HepG2 (cell line): ENCODE results near the gene NEK6. TPM values are rescaled to one million over a fixed set of nuclear protein-coding genes. Genes with fewer than 3 reads are reported as not detected.

Experiments used
- ATAC-seq: fragments of 200-7000 bp; cut with Tn5 transposase; 3 replicates; pipeline ENCODE4 v1.9.1; 2020; ENCODE audit warnings: mild to moderate bottlenecking, moderate library complexity
- BruUV-seq: library from RNA; stranded (reverse); fragments of 400-500 nt; replicated peaks from 2 replicates; lab custom pipeline; 2021; lab: Mats Ljungman, UMichigan
- CTCF ChIA-PET: fragments of 300-600 bp; formaldehyde crosslinking; extraction: SDS; loops from one replicate; lab custom pipeline; 2021; ENCODE audit warnings: low total read pairs, inconsistent platforms, low intra/inter-chr PET ratio; lab: Yijun Ruan, JAX
- POLR2A ChIA-PET: fragments of 350-600 bp; sonication (Branson Sonifier 250); formaldehyde crosslinking; loops from one replicate; lab custom pipeline; 2020; ENCODE audit warnings: antibody characterized with exemption, inconsistent platforms; lab: Yijun Ruan, JAX
- DNase-seq: peaks from one replicate; pipeline ENCODE4 v3.0.0-alpha.2; 2015; ENCODE audit warnings: low spot score
- FAIRE-seq: peaks from 3 replicates; lab custom pipeline; 2011; peaks lifted over from hg19 to GRCh38; lab: Jason Lieb, UNC
- H2AFZ ChIP-seq: one replicate; pipeline ENCODE4 v1.6.1; 2011; ENCODE audit warnings: low read length, inconsistent platforms
- H3K27ac ChIP-seq: fragments of 300-600 bp; 3 replicates; pipeline ENCODE4 v1.8.0; 2011; ENCODE audit warnings: mixed run types, mild to moderate bottlenecking, mixed read lengths, low read length, inconsistent platforms; ENCODE audit not compliant: insufficient read depth; ENCODE audit errors: extremely low read length
- H3K27me3 ChIP-seq, 2 experiments: fragments of 200-600 bp in 1 of 2; 2 replicates in 1 of 2; 3 replicates in 1 of 2; pipeline versions ENCODE4 v1.6.0 to v1.8.0; 2011; ENCODE audit warnings: low read length in 2 of 2, mild to moderate bottlenecking in 2 of 2, moderate library complexity in 2 of 2, inconsistent platforms in 1 of 2; ENCODE audit not compliant: insufficient read depth in 2 of 2, control insufficient read depth in 1 of 2
- H3K36me3 ChIP-seq, 2 experiments: fragments of 200-600 bp in 1 of 2; replicated peaks in 1 of 2; 2 replicates in 1 of 2; 3 replicates in 1 of 2; pipeline versions ENCODE4 v1.5.1 to v1.8.0; 2011; ENCODE audit warnings: low read length in 2 of 2, inconsistent platforms in 1 of 2; ENCODE audit not compliant: insufficient read depth in 2 of 2, control insufficient read depth in 1 of 2
- H3K4me1 ChIP-seq: 2 replicates; pipeline ENCODE4 v1.5.1; 2012; ENCODE audit warnings: low read length, inconsistent platforms; ENCODE audit not compliant: insufficient read depth
- H3K4me2 ChIP-seq: 2 replicates; pipeline ENCODE4 v1.6.0; 2011; ENCODE audit warnings: low read depth, low read length, inconsistent platforms
- H3K4me3 ChIP-seq, 3 experiments: fragments of 200-600 bp in 1 of 3; sonication (generic), shearing (Covaris generic) in 1 of 3; replicated peaks in 1 of 3; 2 replicates each; pipeline ENCODE4 v1.5.1; 2011 to 2016; ENCODE audit warnings: low read length in 3 of 3, inconsistent platforms in 2 of 3, low read depth in 2 of 3, mild to moderate bottlenecking in 2 of 3, control low read depth in 1 of 3, mixed read lengths in 1 of 3; ENCODE audit not compliant: insufficient read depth in 1 of 3
- H3K79me2 ChIP-seq: one replicate; pipeline ENCODE4 v1.6.1; 2011; ENCODE audit warnings: low read length, inconsistent platforms; ENCODE audit not compliant: insufficient read depth
- H3K9ac ChIP-seq: 2 replicates; pipeline ENCODE4 v1.6.0; 2011; ENCODE audit warnings: mild to moderate bottlenecking, low read depth, low read length, inconsistent platforms; ENCODE audit not compliant: insufficient read depth
- H3K9me3 ChIP-seq: 2 replicates; pipeline ENCODE4 v1.5.1; 2012; ENCODE audit warnings: mild to moderate bottlenecking, low read length
- H4K20me1 ChIP-seq: 2 replicates; pipeline ENCODE4 v1.6.0; 2011; ENCODE audit warnings: inconsistent platforms, mild to moderate bottlenecking, low read length, moderate library complexity; ENCODE audit not compliant: insufficient read depth
- LCORL ChIP-seq, 2 experiments: fragments of 450-650 bp in 1 of 2; sonication (generic) in 1 of 2; formaldehyde crosslinking in 1 of 2; IDR thresholded peaks; 2 replicates each; pipeline versions ENCODE4 v1.5.0 to v1.6.1; 2017 to 2020; ENCODE audit warnings: antibody characterized with exemption in 1 of 2, missing genetic modification reagents in 1 of 2
- ZFX ChIP-seq: sonication (generic); formaldehyde crosslinking; IDR thresholded peaks from 2 replicates; pipeline ENCODE4 v1.4.0; 2020; ENCODE audit warnings: mild to moderate bottlenecking, low read depth, missing genetic modification reagents, moderate library complexity
- ZNF256 ChIP-seq: sonication (generic); formaldehyde crosslinking; conservative IDR thresholded peaks from 2 replicates; pipeline ENCODE4 v1.4.0; 2020; ENCODE audit warnings: missing genetic modification reagents
- WGBS: methylation state at CpG from one replicate; pipeline ENCODE4 v1.1.6; 2017; ENCODE audit warnings: low lambda C conversion rate; 5-methylcytosine and 5-hydroxymethylcytosine counted together
- in situ Hi-C: cut with HindIII; loops from 2 replicates; pipeline ENCODE4 v1.10.0; 2017; ENCODE audit warnings: low pct_unique_long_range_greater_than_20kb; ENCODE audit not compliant: extremely low pct_ligation_motif_present
- intact Hi-C: fragments of 100-400 bp; cut with micrococcal nuclease; formaldehyde crosslinking; loops from one replicate; pipeline ENCODE4 v1.10.0; 2022; ENCODE audit not compliant: unreplicated experiment
- polyA plus RNA-seq, 8 experiments: library from polyadenylated mRNA; depleted of rRNA in 3 of 8; stranded (reverse) in 7 of 8; unstranded in 1 of 8; fragments of >200 nt; fragmentation: Illumina TruSeq in 4 of 8; extraction: Trizol in 4 of 8; gene quantifications; 2 replicates each; pipeline versions ENCODE4 v1.2.1 to v1.2.3, GENCODE V29; 2011 to 2016; ENCODE audit warnings: low read depth in 4 of 8, missing spikeins in 1 of 8, mixed read lengths in 1 of 8; ENCODE audit not compliant: insufficient read depth in 1 of 8
- total RNA-seq, 5 experiments: library from RNA; depleted of rRNA; stranded (reverse); fragments of >200 nt; fragmentation: Illumina TruSeq; extraction: Trizol; gene quantifications; 2 replicates each; pipeline ENCODE4 v1.2.3, GENCODE V29; 2016; ENCODE audit warnings: low read depth in 1 of 5
- TF ChIP-seq, protein P1 (sequence below): sonication (generic); formaldehyde crosslinking; IDR thresholded peaks from 2 replicates; pipeline ENCODE4 v1.5.1; 2020; ENCODE audit warnings: mild to moderate bottlenecking, missing genetic modification reagents, moderate library complexity
- TF ChIP-seq, protein P2 (sequence below): sonication (generic); formaldehyde crosslinking; IDR thresholded peaks from 2 replicates; pipeline ENCODE4 v1.4.0; 2020; ENCODE audit warnings: missing genetic modification reagents

NEK6 gene
- total and polyA plus RNA-seq, 2 of the 13 experiments (the other 11 are each of a cell fraction or from before 2014, with no cell fraction given): 30.4 to 119 TPM

DNA sequence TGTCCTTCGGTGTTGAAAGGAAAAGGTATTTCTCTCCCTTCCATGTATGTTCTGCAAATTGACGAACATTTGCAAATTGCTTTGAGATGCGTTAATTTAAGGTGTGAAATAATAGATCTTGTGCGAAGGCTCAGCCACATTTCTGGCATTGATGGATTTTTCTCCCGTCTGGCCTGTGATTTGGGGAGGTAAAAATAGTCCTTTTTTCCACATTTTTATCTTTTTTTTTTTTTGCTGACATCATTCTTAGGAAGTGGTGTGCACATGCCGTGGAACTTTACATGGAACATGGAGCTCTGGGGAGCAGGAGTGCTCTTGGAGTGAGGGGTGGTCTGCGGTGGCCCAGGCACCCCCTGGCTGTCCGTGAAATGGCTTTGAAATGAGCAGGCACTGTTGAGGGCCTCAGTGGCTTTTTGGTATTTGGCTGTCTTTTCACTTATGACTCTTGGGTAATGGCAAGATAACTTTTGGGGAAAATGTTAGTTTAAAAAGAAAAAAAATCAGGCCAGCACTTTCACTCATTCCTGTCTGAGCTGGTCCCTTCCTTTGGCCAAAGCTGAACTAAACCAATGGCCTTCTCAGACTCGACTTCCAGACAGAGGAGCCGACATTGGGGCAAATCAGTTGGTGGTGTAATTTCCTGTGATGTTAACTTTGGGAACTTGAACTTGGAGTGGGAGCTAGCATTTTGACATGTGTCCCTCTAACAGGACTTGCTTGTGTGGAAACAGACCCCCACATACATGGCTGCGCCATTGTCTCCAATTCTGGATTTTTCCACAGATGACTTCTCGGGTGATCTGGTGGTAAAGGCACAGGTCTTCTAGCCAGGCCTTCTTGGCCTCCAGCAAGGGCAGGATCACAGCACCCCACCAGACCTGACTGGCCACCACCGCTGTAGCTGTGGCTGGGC, 4.2 kb downstream of the NEK6 start:
- no TSS peak for BruUV-seq
- in situ Hi-C loops (no loop called here), intact Hi-C loops (no loop called here)
- H2AFZ ChIP-seq: no peak overlapping the region
- CTCF ChIA-PET: interaction anchor here (0.8 kb wide), 1 partner anchor 135 kb away, joined by 3 read pairs; no protein-coding TSS in a partner anchor
- H3K27me3 ChIP-seq: peaks cover 0 to 4% of the 10 kb centered on the region in 2 experiments; a peak in 2 of 5 replicates
- DNase-seq: no peak
- POLR2A ChIA-PET: no interaction called here
- H3K27ac ChIP-seq: peak overlapping the region; percentile 31
- FAIRE-seq: no peak
- 76% methylated on average over 11 of the region's 13 CpGs for WGBS
- peaks cover 51% of the 10 kb centered on the region for H4K20me1 ChIP-seq
- H3K4me3 ChIP-seq: peak overlapping the region in 2 of 3 experiments; percentile 38 to 98; a peak in 4 of 6 replicates
- ATAC-seq: no peak
- H3K4me2 ChIP-seq: peak overlapping the region; percentile 100
- peak overlapping the region; percentile 44; the same call in 1 of the 2 replicates for H3K9ac ChIP-seq
- TF ChIP-seq ZNF256 (CRISPR knock-in tag) (no peak), ZFX (CRISPR knock-in tag) (0 out of 2 replicates have a peak, but pooled peaks have one; percentile 6), LCORL (IDR thresholded peaks at IDR 0.05) (no peak), LCORL (CRISPR knock-in tag; IDR thresholded peaks at IDR 0.05) (0 out of 2 replicates have a peak, but pooled peaks have one; percentile 44)
- TF ChIP-seq, protein P1, sequence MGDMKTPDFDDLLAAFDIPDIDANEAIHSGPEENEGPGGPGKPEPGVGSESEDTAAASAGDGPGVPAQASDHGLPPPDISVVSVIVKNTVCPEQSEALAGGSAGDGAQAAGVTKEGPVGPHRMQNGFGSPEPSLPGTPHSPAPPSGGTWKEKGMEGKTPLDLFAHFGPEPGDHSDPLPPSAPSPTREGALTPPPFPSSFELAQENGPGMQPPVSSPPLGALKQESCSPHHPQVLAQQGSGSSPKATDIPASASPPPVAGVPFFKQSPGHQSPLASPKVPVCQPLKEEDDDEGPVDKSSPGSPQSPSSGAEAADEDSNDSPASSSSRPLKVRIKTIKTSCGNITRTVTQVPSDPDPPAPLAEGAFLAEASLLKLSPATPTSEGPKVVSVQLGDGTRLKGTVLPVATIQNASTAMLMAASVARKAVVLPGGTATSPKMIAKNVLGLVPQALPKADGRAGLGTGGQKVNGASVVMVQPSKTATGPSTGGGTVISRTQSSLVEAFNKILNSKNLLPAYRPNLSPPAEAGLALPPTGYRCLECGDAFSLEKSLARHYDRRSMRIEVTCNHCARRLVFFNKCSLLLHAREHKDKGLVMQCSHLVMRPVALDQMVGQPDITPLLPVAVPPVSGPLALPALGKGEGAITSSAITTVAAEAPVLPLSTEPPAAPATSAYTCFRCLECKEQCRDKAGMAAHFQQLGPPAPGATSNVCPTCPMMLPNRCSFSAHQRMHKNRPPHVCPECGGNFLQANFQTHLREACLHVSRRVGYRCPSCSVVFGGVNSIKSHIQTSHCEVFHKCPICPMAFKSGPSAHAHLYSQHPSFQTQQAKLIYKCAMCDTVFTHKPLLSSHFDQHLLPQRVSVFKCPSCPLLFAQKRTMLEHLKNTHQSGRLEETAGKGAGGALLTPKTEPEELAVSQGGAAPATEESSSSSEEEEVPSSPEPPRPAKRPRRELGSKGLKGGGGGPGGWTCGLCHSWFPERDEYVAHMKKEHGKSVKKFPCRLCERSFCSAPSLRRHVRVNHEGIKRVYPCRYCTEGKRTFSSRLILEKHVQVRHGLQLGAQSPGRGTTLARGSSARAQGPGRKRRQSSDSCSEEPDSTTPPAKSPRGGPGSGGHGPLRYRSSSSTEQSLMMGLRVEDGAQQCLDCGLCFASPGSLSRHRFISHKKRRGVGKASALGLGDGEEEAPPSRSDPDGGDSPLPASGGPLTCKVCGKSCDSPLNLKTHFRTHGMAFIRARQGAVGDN: 0 out of 2 replicates have a peak, but pooled peaks have one; percentile 17
- TF ChIP-seq, protein P2, sequence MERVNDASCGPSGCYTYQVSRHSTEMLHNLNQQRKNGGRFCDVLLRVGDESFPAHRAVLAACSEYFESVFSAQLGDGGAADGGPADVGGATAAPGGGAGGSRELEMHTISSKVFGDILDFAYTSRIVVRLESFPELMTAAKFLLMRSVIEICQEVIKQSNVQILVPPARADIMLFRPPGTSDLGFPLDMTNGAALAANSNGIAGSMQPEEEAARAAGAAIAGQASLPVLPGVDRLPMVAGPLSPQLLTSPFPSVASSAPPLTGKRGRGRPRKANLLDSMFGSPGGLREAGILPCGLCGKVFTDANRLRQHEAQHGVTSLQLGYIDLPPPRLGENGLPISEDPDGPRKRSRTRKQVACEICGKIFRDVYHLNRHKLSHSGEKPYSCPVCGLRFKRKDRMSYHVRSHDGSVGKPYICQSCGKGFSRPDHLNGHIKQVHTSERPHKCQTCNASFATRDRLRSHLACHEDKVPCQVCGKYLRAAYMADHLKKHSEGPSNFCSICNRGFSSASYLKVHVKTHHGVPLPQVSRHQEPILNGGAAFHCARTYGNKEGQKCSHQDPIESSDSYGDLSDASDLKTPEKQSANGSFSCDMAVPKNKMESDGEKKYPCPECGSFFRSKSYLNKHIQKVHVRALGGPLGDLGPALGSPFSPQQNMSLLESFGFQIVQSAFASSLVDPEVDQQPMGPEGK (CRISPR knock-in tag): no peak
- peaks cover 83% of the 10 kb centered on the region for H3K79me2 ChIP-seq
- peaks cover 1 to 16% of the 10 kb centered on the region in 2 experiments; a peak in 4 of 5 replicates for H3K36me3 ChIP-seq
- no peaks in the 10 kb centered on the region for H3K9me3 ChIP-seq
- H3K4me1 ChIP-seq: peaks cover 74% of the 10 kb centered on the region
